Lower lobe of right lung (tissue), 2 donors: ENCODE results near the gene COPS2. TPM values are rescaled to one million over a fixed set of nuclear protein-coding genes. Genes with fewer than 3 reads are reported as not detected.

ENCODE experiments used
- ATAC-seq, 2 donors: fragments of 200-7000 bp; cut with Tn5 transposase; one replicate each; pipeline ENCODE4 v1.9.1; 2020 to 2022; ENCODE audit warnings: mild to moderate bottlenecking in 2 of 2, moderate library complexity in 2 of 2
- DNase-seq: peaks from one replicate; pipeline ENCODE4 v3.0.0-alpha.2; 2020
- H3K27ac ChIP-seq: fragments of 200-600 bp; one replicate; pipeline ENCODE4 v1.8.0; 2022
- H3K27me3 ChIP-seq: fragments of 200-600 bp; one replicate; pipeline ENCODE4 v1.8.0; 2022; ENCODE audit warnings: low read depth
- H3K36me3 ChIP-seq: fragments of 200-600 bp; one replicate; pipeline ENCODE4 v1.8.0; 2022; ENCODE audit warnings: mild to moderate bottlenecking
- H3K4me1 ChIP-seq: fragments of 200-600 bp; one replicate; pipeline ENCODE4 v1.8.0; 2022
- H3K4me3 ChIP-seq: fragments of 200-600 bp; one replicate; pipeline ENCODE4 v1.8.0; 2022; ENCODE audit warnings: mild to moderate bottlenecking
- H3K9me3 ChIP-seq: fragments of 200-600 bp; one replicate; pipeline ENCODE4 v1.8.0; 2022
- intact Hi-C: fragments of 100-400 bp; cut with DNase I; formaldehyde crosslinking; loops from one replicate; pipeline ENCODE4 v1.11.0; 2022
- long read RNA-seq: library from polyadenylated mRNA; unstranded; transcript quantifications from one replicate; pipeline ENCODE4 v2.0.0, GENCODE V29; 2021
- total RNA-seq: library from RNA; stranded (reverse); fragmentation: NEBNext Ultra II Directional; extraction: Animal tissue kit (Norgen Biotek cat#: 25700); gene quantifications from one replicate; pipeline ENCODE4 v1.2.1, GENCODE V29; 2021
- TF ChIP-seq, protein P1 (sequence below): fragments of 200-600 bp; IDR thresholded peaks from one replicate; pipeline ENCODE4 v1.8.0; 2022; ENCODE audit warnings: antibody characterized with exemption, mild to moderate bottlenecking
- donor health status: DM: no; HTN: yes; CAD: no; lungs with severe emphysema.

COPS2 gene
- total RNA-seq, result 55.6 TPM
- long read RNA-seq, full-length matches to known transcripts, result 34 of 38 reads
- long read RNA-seq, partial matches to known transcripts, result 0 of 38 reads
- long read RNA-seq, other reads (novel, unspliced or antisense), result 4 of 38 reads

- TF ChIP-seq, protein P1, sequence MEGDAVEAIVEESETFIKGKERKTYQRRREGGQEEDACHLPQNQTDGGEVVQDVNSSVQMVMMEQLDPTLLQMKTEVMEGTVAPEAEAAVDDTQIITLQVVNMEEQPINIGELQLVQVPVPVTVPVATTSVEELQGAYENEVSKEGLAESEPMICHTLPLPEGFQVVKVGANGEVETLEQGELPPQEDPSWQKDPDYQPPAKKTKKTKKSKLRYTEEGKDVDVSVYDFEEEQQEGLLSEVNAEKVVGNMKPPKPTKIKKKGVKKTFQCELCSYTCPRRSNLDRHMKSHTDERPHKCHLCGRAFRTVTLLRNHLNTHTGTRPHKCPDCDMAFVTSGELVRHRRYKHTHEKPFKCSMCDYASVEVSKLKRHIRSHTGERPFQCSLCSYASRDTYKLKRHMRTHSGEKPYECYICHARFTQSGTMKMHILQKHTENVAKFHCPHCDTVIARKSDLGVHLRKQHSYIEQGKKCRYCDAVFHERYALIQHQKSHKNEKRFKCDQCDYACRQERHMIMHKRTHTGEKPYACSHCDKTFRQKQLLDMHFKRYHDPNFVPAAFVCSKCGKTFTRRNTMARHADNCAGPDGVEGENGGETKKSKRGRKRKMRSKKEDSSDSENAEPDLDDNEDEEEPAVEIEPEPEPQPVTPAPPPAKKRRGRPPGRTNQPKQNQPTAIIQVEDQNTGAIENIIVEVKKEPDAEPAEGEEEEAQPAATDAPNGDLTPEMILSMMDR, result no peak
- no peaks in the 10 kb centered on the region for H3K9me3 ChIP-seq
- ATAC-seq, result peak; percentile 99 to 100
- peak within 1 kb of the TSS; percentile 90 for H3K27ac ChIP-seq
- H3K36me3 ChIP-seq, result no peaks in the 10 kb centered on the region
- H3K4me1 ChIP-seq, result peaks cover 40% of the 10 kb centered on the region
- intact Hi-C loops, result no loop called here
- peak within 1 kb of the TSS; percentile 97 for H3K4me3 ChIP-seq
- no peaks in the 10 kb centered on the region for H3K27me3 ChIP-seq
- DNase-seq, result peak; percentile 93
Observed at GRCh38 chr15:49155110-49155833, at the start of gene COPS2. Gene COPS2 (minus strand): TSS chr15:49155599. CDS start chr15:49155578, 21 bp downstream.

DNA sequence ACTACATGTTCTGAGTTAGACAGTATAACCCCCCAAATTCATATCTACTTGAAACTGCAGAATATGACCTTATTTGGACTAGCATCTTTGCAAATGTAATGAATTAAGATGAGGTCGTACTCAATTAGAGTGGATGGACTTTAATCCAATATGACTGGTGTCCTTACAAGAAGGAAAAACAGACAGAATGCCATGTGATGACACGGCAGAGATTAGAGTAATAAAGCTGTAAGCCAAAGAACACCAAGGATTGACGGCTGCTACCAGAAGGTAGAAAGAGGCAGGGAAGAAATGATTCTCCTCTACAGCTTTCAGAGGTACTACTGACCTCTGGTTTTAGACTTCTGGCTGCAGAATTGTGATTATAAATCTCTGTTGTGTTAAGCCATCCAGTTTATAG is 44.9 kb upstream of the COPS2 start:
- Histone ChIP-seq H3K9me3 (no peaks in the 10 kb centered on the region), H3K36me3 (peaks cover 19% of the 10 kb centered on the region), H3K4me3 (no peak overlapping the region), H3K4me1 (no peaks in the 10 kb centered on the region), H3K27me3 (no peaks in the 10 kb centered on the region), H3K27ac (no peak overlapping the region)
- intact Hi-C loops, result no loop called here
- TF ChIP-seq, protein P1, result no peak
- DNase-seq (no peak), ATAC-seq (no peak)

GRCh38 chr15:49199666-49200065 is 44.3 kb upstream of the COPS2 start:
- TF ChIP-seq, protein P1, result no peak
- Histone ChIP-seq H3K9me3 (no peaks in the 10 kb centered on the region), H3K4me3 (no peak overlapping the region), H3K36me3 (peaks cover 19% of the 10 kb centered on the region), H3K27me3 (no peaks in the 10 kb centered on the region), H3K4me1 (no peaks in the 10 kb centered on the region), H3K27ac (no peak overlapping the region)
- no peak for DNase-seq
- ATAC-seq, result no peak
- intact Hi-C loops, result no loop called here

DNA sequence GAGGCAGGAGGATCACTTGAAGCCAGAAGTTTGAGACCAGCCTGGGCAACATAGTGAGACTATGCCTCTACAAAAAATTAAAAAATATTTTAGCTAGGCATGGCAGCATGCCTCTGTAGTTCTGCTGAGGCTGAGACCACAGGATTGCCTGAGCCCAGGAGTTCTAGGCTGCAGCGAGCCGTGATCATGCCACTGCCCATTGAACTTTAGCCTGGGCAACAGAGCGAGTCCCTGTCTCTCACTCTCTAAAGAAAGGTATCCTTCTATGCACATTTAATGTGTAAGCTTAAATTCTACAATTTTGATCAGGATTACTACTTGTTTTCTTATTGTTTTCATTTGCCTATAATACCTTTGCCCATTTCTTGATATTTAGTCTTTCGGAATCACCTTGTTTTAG is 41.5 kb upstream of the COPS2 start:
- TF ChIP-seq, protein P1, result no peak
- intact Hi-C loops, result no loop called here
- DNase-seq (no peak), ATAC-seq (no peak)
- Histone ChIP-seq H3K36me3 (no peaks in the 10 kb centered on the region), H3K27ac (no peak overlapping the region), H3K4me3 (no peak overlapping the region), H3K9me3 (no peaks in the 10 kb centered on the region), H3K27me3 (no peaks in the 10 kb centered on the region), H3K4me1 (no peaks in the 10 kb centered on the region)

GRCh38 chr15:49191892-49192291 is 36.5 kb upstream of the COPS2 start:
- TF ChIP-seq, protein P1, result no peak
- intact Hi-C loops, result no loop called here
- DNase-seq (no peak), ATAC-seq (no peak)
- H3K9me3 ChIP-seq, result no peaks in the 10 kb centered on the region
- no peaks in the 10 kb centered on the region for H3K4me1 ChIP-seq
- no peak overlapping the region for H3K4me3 ChIP-seq
- no peaks in the 10 kb centered on the region for H3K36me3 ChIP-seq
- H3K27me3 ChIP-seq, result no peaks in the 10 kb centered on the region
- no peak overlapping the region for H3K27ac ChIP-seq
